HepG2 (cell line): ENCODE measurements around the gene IGDCC3. TPM values are rescaled to one million over a fixed set of nuclear protein-coding genes. Genes with fewer than 3 reads are reported as not detected.

Experiments
- CREB1 ChIP-seq, 2 experiments: fragments of 450-650 bp in 1 of 2; IDR thresholded peaks; 2 replicates each; pipeline ENCODE4 v1.6.1; 2016 to 2017; ENCODE audit warnings: control low read depth in 1 of 2, mild to moderate bottlenecking in 1 of 2, missing compliant biosample characterization in 1 of 2, missing genetic modification characterization in 1 of 2
- DMAP1 ChIP-seq: IDR thresholded peaks from 2 replicates; pipeline ENCODE4 v1.6.1; 2016
- FOXM1 ChIP-seq: sonication (generic); formaldehyde crosslinking; IDR thresholded peaks from 2 replicates; pipeline ENCODE4 v1.5.0; 2020; ENCODE audit warnings: missing genetic modification reagents
- HINFP ChIP-seq: sonication (generic); formaldehyde crosslinking; IDR thresholded peaks from 2 replicates; pipeline ENCODE4 v1.4.0; 2020; ENCODE audit warnings: low read depth, mild to moderate bottlenecking, missing genetic modification reagents
- NCOA2 ChIP-seq: sonication (generic); formaldehyde crosslinking; IDR thresholded peaks from 2 replicates; pipeline ENCODE4 v1.8.0; 2022; ENCODE audit warnings: inconsistent platforms
- NR2F1 ChIP-seq, 2 experiments: fragments of 450-650 bp in 1 of 2; formaldehyde crosslinking in 1 of 2; IDR thresholded peaks; 2 replicates each; pipeline versions ENCODE4 v1.5.0 to v1.6.1; 2016 to 2020; ENCODE audit warnings: mild to moderate bottlenecking in 1 of 2, missing compliant biosample characterization in 1 of 2, missing genetic modification reagents in 1 of 2, moderate library complexity in 1 of 2
- PHB2 ChIP-seq: fragments of 450-650 bp; IDR thresholded peaks from 2 replicates; pipeline ENCODE4 v1.6.1; 2018; ENCODE audit not compliant: partially characterized antibody
- SMARCC2 ChIP-seq: fragments of 450-650 bp; IDR thresholded peaks from 2 replicates; pipeline ENCODE4 v1.6.1; 2017; ENCODE audit warnings: antibody characterized with exemption, mild to moderate bottlenecking
- SNAI1 ChIP-seq: sonication (generic); formaldehyde crosslinking; IDR thresholded peaks from 2 replicates; pipeline ENCODE4 v1.5.0; 2020; ENCODE audit warnings: mild to moderate bottlenecking, missing genetic modification reagents, borderline replicate concordance
- TCF7L2 ChIP-seq: IDR thresholded peaks from 2 replicates; pipeline ENCODE4 v1.6.1; 2011; ENCODE audit warnings: mild to moderate bottlenecking, low read depth, low read length, moderate library complexity
- ZFP90 ChIP-seq: sonication (generic); formaldehyde crosslinking; IDR thresholded peaks from 2 replicates; pipeline ENCODE4 v1.8.0; 2022; ENCODE audit warnings: missing genetic modification reagents, mild to moderate bottlenecking, inconsistent platforms, borderline replicate concordance
- ZMYM4 ChIP-seq: sonication (generic); formaldehyde crosslinking; IDR thresholded peaks from 2 replicates; pipeline ENCODE4 v1.8.1; 2023; ENCODE audit warnings: mild to moderate bottlenecking, missing genetic modification reagents
- ZNF274 ChIP-seq: sonication (generic); formaldehyde crosslinking; IDR thresholded peaks from 2 replicates; pipeline ENCODE4 v1.5.1; 2020; ENCODE audit warnings: mild to moderate bottlenecking, missing genetic modification reagents
- ZNF333 ChIP-seq: sonication (generic); formaldehyde crosslinking; IDR thresholded peaks from 2 replicates; pipeline ENCODE4 v1.4.0; 2020; ENCODE audit warnings: mild to moderate bottlenecking, missing genetic modification reagents, borderline replicate concordance
- ZNF572 ChIP-seq: sonication (generic); formaldehyde crosslinking; IDR thresholded peaks from 2 replicates; pipeline ENCODE4 v1.5.1; 2020; ENCODE audit warnings: mild to moderate bottlenecking, missing genetic modification reagents
- ZNF614 ChIP-seq: IDR thresholded peaks from 2 replicates; pipeline ENCODE4 v1.6.1; 2018; ENCODE audit warnings: missing biosample characterization, missing genetic modification reagents, inconsistent platforms, borderline replicate concordance
- ZSCAN12 ChIP-seq: sonication (generic); formaldehyde crosslinking; IDR thresholded peaks from 2 replicates; pipeline ENCODE4 v1.9.0; 2021; ENCODE audit warnings: mild to moderate bottlenecking, missing genetic modification reagents
- polyA plus RNA-seq, 8 experiments: library from polyadenylated mRNA; depleted of rRNA in 3 of 8; stranded (reverse) in 7 of 8; unstranded in 1 of 8; fragments of >200 nt; fragmentation: Illumina TruSeq in 4 of 8; extraction: Trizol in 4 of 8; gene quantifications; 2 replicates each; pipeline versions ENCODE4 v1.2.1 to v1.2.3, GENCODE V29; 2011 to 2016; ENCODE audit warnings: low read depth in 4 of 8, missing spikeins in 1 of 8, mixed read lengths in 1 of 8; ENCODE audit not compliant: insufficient read depth in 1 of 8
- total RNA-seq, 5 experiments: library from RNA; depleted of rRNA; stranded (reverse); fragments of >200 nt; fragmentation: Illumina TruSeq; extraction: Trizol; gene quantifications; 2 replicates each; pipeline ENCODE4 v1.2.3, GENCODE V29; 2016; ENCODE audit warnings: low read depth in 1 of 5
- TF ChIP-seq, protein P1 (sequence below): sonication (generic); formaldehyde crosslinking; IDR thresholded peaks from 2 replicates; pipeline ENCODE4 v1.5.1; 2020; ENCODE audit warnings: missing genetic modification reagents, mild to moderate bottlenecking, borderline replicate concordance
- TF ChIP-seq, protein P2 (sequence below): sonication (generic); formaldehyde crosslinking; IDR thresholded peaks from 2 replicates; pipeline ENCODE4 v1.4.0; 2020; ENCODE audit warnings: missing genetic modification reagents, mild to moderate bottlenecking, borderline replicate concordance
- TF ChIP-seq, protein P3 (sequence below): sonication (generic); formaldehyde crosslinking; IDR thresholded peaks from 2 replicates; pipeline ENCODE4 v1.5.0; 2020; ENCODE audit warnings: mild to moderate bottlenecking, missing genetic modification reagents, borderline replicate concordance
- TF ChIP-seq, protein P4 (sequence below): IDR thresholded peaks from 2 replicates; pipeline ENCODE4 v1.6.1; 2016; ENCODE audit warnings: mild to moderate bottlenecking

Gene IGDCC3
- total and polyA plus RNA-seq, 2 of the 13 experiments (the other 11 are each of a cell fraction or from before 2014, with no cell fraction given), result 30.1 to 51.8 TPM

- 0 out of 2 replicates have a peak, but pooled peaks have one; percentile 41 for TF ChIP-seq DMAP1 (CRISPR knock-in tag)
- TF ChIP-seq SMARCC2, result no peak
- TF ChIP-seq ZNF274 (CRISPR knock-in tag), result no peak
- no peak for TF ChIP-seq ZNF333 (CRISPR knock-in tag)
- no peak for TF ChIP-seq ZMYM4
- TF ChIP-seq NR2F1 (CRISPR knock-in tag; IDR thresholded peaks at IDR 0.05), result no peak
- TF ChIP-seq SNAI1 (CRISPR knock-in tag), result no peak
- TF ChIP-seq, protein P1, sequence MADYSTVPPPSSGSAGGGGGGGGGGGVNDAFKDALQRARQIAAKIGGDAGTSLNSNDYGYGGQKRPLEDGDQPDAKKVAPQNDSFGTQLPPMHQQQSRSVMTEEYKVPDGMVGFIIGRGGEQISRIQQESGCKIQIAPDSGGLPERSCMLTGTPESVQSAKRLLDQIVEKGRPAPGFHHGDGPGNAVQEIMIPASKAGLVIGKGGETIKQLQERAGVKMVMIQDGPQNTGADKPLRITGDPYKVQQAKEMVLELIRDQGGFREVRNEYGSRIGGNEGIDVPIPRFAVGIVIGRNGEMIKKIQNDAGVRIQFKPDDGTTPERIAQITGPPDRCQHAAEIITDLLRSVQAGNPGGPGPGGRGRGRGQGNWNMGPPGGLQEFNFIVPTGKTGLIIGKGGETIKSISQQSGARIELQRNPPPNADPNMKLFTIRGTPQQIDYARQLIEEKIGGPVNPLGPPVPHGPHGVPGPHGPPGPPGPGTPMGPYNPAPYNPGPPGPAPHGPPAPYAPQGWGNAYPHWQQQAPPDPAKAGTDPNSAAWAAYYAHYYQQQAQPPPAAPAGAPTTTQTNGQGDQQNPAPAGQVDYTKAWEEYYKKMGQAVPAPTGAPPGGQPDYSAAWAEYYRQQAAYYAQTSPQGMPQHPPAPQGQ (CRISPR knock-in tag), result no peak
- TF ChIP-seq HINFP (CRISPR knock-in tag), result no peak
- no peak; the same call in 1 of the 2 replicates for TF ChIP-seq ZSCAN12 (CRISPR knock-in tag)
- no peak for TF ChIP-seq PHB2
- no peak for TF ChIP-seq ZFP90 (CRISPR knock-in tag)
- TF ChIP-seq CREB1 (IDR thresholded peaks at IDR 0.05), result no peak
- no peak for TF ChIP-seq CREB1 (CRISPR knock-in tag; IDR thresholded peaks at IDR 0.05)
- TF ChIP-seq NCOA2 (CRISPR knock-in tag), result peak; percentile 37
- TF ChIP-seq ZNF614 (CRISPR knock-in tag), result no peak; the same call in 1 of the 2 replicates
- TF ChIP-seq FOXM1 (CRISPR knock-in tag), result no peak
- TF ChIP-seq ZNF572 (CRISPR knock-in tag), result no peak
- TF ChIP-seq, protein P2, sequence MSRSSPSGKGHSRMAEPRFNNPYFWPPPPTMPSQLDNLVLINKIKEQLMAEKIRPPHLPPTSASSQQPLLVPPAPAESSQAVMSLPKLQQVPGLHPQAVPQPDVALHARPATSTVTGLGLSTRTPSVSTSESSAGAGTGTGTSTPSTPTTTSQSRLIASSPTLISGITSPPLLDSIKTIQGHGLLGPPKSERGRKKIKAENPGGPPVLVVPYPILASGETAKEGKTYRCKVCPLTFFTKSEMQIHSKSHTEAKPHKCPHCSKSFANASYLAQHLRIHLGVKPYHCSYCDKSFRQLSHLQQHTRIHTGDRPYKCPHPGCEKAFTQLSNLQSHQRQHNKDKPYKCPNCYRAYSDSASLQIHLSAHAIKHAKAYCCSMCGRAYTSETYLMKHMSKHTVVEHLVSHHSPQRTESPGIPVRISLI, result no peak
- TF ChIP-seq TCF7L2, result no peak
- TF ChIP-seq, protein P3, sequence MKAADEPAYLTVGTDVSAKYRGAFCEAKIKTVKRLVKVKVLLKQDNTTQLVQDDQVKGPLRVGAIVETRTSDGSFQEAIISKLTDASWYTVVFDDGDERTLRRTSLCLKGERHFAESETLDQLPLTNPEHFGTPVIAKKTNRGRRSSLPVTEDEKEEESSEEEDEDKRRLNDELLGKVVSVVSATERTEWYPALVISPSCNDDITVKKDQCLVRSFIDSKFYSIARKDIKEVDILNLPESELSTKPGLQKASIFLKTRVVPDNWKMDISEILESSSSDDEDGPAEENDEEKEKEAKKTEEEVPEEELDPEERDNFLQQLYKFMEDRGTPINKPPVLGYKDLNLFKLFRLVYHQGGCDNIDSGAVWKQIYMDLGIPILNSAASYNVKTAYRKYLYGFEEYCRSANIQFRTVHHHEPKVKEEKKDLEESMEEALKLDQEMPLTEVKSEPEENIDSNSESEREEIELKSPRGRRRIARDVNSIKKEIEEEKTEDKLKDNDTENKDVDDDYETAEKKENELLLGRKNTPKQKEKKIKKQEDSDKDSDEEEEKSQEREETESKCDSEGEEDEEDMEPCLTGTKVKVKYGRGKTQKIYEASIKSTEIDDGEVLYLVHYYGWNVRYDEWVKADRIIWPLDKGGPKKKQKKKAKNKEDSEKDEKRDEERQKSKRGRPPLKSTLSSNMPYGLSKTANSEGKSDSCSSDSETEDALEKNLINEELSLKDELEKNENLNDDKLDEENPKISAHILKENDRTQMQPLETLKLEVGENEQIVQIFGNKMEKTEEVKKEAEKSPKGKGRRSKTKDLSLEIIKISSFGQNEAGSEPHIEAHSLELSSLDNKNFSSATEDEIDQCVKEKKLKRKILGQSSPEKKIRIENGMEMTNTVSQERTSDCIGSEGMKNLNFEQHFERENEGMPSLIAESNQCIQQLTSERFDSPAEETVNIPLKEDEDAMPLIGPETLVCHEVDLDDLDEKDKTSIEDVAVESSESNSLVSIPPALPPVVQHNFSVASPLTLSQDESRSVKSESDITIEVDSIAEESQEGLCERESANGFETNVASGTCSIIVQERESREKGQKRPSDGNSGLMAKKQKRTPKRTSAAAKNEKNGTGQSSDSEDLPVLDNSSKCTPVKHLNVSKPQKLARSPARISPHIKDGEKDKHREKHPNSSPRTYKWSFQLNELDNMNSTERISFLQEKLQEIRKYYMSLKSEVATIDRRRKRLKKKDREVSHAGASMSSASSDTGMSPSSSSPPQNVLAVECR, result no peak
- TF ChIP-seq, protein P4, sequence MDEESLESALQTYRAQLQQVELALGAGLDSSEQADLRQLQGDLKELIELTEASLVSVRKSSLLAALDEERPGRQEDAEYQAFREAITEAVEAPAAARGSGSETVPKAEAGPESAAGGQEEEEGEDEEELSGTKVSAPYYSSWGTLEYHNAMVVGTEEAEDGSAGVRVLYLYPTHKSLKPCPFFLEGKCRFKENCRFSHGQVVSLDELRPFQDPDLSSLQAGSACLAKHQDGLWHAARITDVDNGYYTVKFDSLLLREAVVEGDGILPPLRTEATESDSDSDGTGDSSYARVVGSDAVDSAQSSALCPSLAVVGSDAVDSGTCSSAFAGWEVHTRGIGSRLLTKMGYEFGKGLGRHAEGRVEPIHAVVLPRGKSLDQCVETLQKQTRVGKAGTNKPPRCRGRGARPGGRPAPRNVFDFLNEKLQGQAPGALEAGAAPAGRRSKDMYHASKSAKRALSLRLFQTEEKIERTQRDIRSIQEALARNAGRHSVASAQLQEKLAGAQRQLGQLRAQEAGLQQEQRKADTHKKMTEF (CRISPR knock-in tag), result peak; percentile 33; the same call in 1 of the 2 replicates
These were observed at the start of gene IGDCC3 (continued) for GRCh38 chr15:65377976-65378366.
